GM12891 (cell line): ENCODE data around the gene SSUH2.

ENCODE experiments used
- PAX5 ChIP-seq: IDR thresholded peaks from 2 replicates; pipeline ENCODE4 v1.6.1; 2011; ENCODE audit warnings: low read length, moderate library complexity, mild to moderate bottlenecking; ENCODE audit not compliant: insufficient read depth, severe bottlenecking
- POLR2A ChIP-seq: IDR thresholded peaks from 2 replicates; pipeline ENCODE4 v1.6.1; 2011; ENCODE audit warnings: low read depth, low read length, control low read depth
- POLR2AphosphoS5 ChIP-seq: IDR thresholded peaks from 2 replicates; pipeline ENCODE4 v1.6.1; 2011; ENCODE audit warnings: low read depth, low read length, control low read depth
- POU2F2 ChIP-seq: IDR thresholded peaks from 2 replicates; pipeline ENCODE4 v1.6.1; 2011; ENCODE audit warnings: low read depth, mild to moderate bottlenecking, control low read depth, low read length, moderate library complexity
- SPI1 ChIP-seq: IDR thresholded peaks from 2 replicates; pipeline ENCODE4 v1.6.1; 2011; ENCODE audit warnings: low read depth, low read length, control low read depth
- TAF1 ChIP-seq: IDR thresholded peaks from 2 replicates; pipeline ENCODE4 v1.6.1; 2011; ENCODE audit warnings: low read depth, low read length, control low read depth

- TF ChIP-seq POLR2A (no peak), PAX5 (no peak), TAF1 (no peak), POLR2AphosphoS5 (no peak), SPI1 (no peak), POU2F2 (no peak)
These were observed 36.4 kb downstream of the SSUH2 start for GRCh38 chr3:8608041-8608790.
